Astrocyte (in vitro differentiated cells and primary cell): ENCODE data around the gene IQCB1. TPM values are rescaled to one million over a fixed set of nuclear protein-coding genes. Genes with fewer than 3 reads are reported as not detected.

Source experiments
- DNase-seq: peaks from one replicate; pipeline ENCODE4 v3.0.0-alpha.2; 2010; ENCODE audit warnings: low read depth
- FAIRE-seq: peaks from 2 replicates; lab custom pipeline; 2011; peaks lifted over from hg19 to GRCh38; lab: Jason Lieb, UNC
- H2AFZ ChIP-seq: 2 replicates; pipeline ENCODE4 v1.6.0; 2012; ENCODE audit warnings: low read depth, low read length, inconsistent platforms
- H3K27ac ChIP-seq: 2 replicates; pipeline ENCODE4 v1.5.1; 2011; ENCODE audit warnings: low read depth, low read length, inconsistent platforms
- H3K27me3 ChIP-seq: 2 replicates; pipeline ENCODE4 v1.6.0; 2011; ENCODE audit warnings: low read length, inconsistent platforms; ENCODE audit not compliant: insufficient read depth
- H3K36me3 ChIP-seq: 2 replicates; pipeline ENCODE4 v1.5.1; 2011; ENCODE audit warnings: low read length, inconsistent platforms; ENCODE audit not compliant: insufficient read depth
- H3K4me1 ChIP-seq: 2 replicates; pipeline ENCODE4 v1.5.1; 2011; ENCODE audit warnings: low read length, inconsistent platforms; ENCODE audit not compliant: insufficient read depth
- H3K4me2 ChIP-seq: 2 replicates; pipeline ENCODE4 v1.6.0; 2012; ENCODE audit warnings: low read length, inconsistent platforms
- H3K4me3 ChIP-seq: 2 replicates; pipeline ENCODE4 v1.5.1; 2011; ENCODE audit warnings: low read depth, mild to moderate bottlenecking, low read length, inconsistent platforms; ENCODE audit not compliant: insufficient read depth
- H3K79me2 ChIP-seq: 2 replicates; pipeline ENCODE4 v1.6.0; 2012; ENCODE audit warnings: mild to moderate bottlenecking, low read length, inconsistent platforms; ENCODE audit not compliant: insufficient read depth
- H3K9ac ChIP-seq: 2 replicates; pipeline ENCODE4 v1.6.0; 2012; ENCODE audit warnings: mild to moderate bottlenecking, low read length, inconsistent platforms
- H3K9me3 ChIP-seq: 2 replicates; pipeline ENCODE4 v1.5.1; 2012; ENCODE audit warnings: low read depth, mild to moderate bottlenecking, low read length, inconsistent platforms; ENCODE audit not compliant: insufficient read depth
- H4K20me1 ChIP-seq: 2 replicates; pipeline ENCODE4 v1.6.0; 2012; ENCODE audit warnings: low read length, inconsistent platforms; ENCODE audit not compliant: insufficient read depth
- H3K27ac Mint-ChIP-seq: one replicate; pipeline ENCODE4 v1.8.0; 2021; ENCODE audit warnings: mild to moderate bottlenecking, mixed read lengths; ENCODE audit not compliant: unreplicated experiment
- H3K27me3 Mint-ChIP-seq: one replicate; pipeline ENCODE4 v1.8.0; 2021; ENCODE audit warnings: low read depth, mixed read lengths; ENCODE audit not compliant: unreplicated experiment
- H3K36me3 Mint-ChIP-seq: one replicate; pipeline ENCODE4 v1.8.0; 2021; ENCODE audit warnings: low read depth, mixed read lengths; ENCODE audit not compliant: unreplicated experiment
- H3K4me1 Mint-ChIP-seq: one replicate; pipeline ENCODE4 v1.8.0; 2021; ENCODE audit warnings: low read depth, mixed read lengths; ENCODE audit not compliant: unreplicated experiment
- H3K4me3 Mint-ChIP-seq: one replicate; pipeline ENCODE4 v1.8.0; 2021; ENCODE audit warnings: mild to moderate bottlenecking, moderate library complexity, mixed read lengths; ENCODE audit not compliant: unreplicated experiment
- H3K9me3 Mint-ChIP-seq: one replicate; pipeline ENCODE4 v1.8.0; 2021; ENCODE audit warnings: mild to moderate bottlenecking, mixed read lengths; ENCODE audit not compliant: unreplicated experiment
- EZH2 ChIP-seq: IDR thresholded peaks from 2 replicates; pipeline ENCODE4 v1.6.1; 2012; ENCODE audit warnings: mild to moderate bottlenecking, low read length, inconsistent platforms; ENCODE audit not compliant: insufficient read depth
- total RNA-seq: library from RNA; stranded (reverse); gene quantifications from 2 replicates; pipeline ENCODE4 v1.2.1, GENCODE V29; 2021
- TF ChIP-seq, protein P1 (sequence below): IDR thresholded peaks from 2 replicates; pipeline ENCODE4 v1.5.1; 2011; ENCODE audit warnings: low read depth, mild to moderate bottlenecking, inconsistent platforms, low read length, moderate library complexity; ENCODE audit not compliant: insufficient read depth

Gene IQCB1
- total RNA-seq, 1 donor from 2014 or later: 13.8 TPM

DNA sequence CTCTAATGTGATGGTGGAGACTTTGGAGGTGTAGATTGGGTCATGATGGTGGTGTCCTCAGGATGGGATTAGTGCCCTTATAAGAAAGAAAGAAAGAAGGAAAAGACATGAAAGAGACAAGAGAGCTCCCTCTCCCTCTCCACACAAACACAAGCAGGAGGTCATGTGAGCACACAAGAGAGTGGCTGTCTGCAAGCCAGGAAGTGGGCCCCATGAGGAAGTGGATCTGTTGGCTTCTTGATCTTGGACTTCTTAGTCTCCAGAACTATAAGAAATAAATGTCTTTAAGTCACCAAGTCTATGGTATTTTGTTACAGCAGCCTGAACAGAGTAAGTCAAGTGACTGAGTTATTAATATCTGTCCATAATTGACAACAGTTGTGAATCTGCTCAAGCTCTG is 17.1 kb downstream of the IQCB1 start:
- H3K4me3 ChIP-seq: no peak overlapping the region
- H4K20me1 ChIP-seq: no peaks in the 10 kb centered on the region
- no peaks in the 10 kb centered on the region for H3K4me1 ChIP-seq
- H3K36me3 Mint-ChIP-seq: peaks cover 30% of the 10 kb centered on the region
- H3K9me3 Mint-ChIP-seq: peaks cover 4% of the 10 kb centered on the region
- no peaks in the 10 kb centered on the region for H3K27me3 Mint-ChIP-seq
- H3K4me3 Mint-ChIP-seq: no peak overlapping the region
- no peak overlapping the region for H3K4me2 ChIP-seq
- DNase-seq (no peak), FAIRE-seq (no peak)
- no peaks in the 10 kb centered on the region for H3K4me1 Mint-ChIP-seq
- H3K9me3 ChIP-seq: no peaks in the 10 kb centered on the region
- H3K9ac ChIP-seq: no peak overlapping the region
- H3K27ac Mint-ChIP-seq: no peak overlapping the region
- no peak overlapping the region for H3K27ac ChIP-seq
- no peak overlapping the region for H2AFZ ChIP-seq
- TF ChIP-seq EZH2: no peak
- TF ChIP-seq, protein P1, sequence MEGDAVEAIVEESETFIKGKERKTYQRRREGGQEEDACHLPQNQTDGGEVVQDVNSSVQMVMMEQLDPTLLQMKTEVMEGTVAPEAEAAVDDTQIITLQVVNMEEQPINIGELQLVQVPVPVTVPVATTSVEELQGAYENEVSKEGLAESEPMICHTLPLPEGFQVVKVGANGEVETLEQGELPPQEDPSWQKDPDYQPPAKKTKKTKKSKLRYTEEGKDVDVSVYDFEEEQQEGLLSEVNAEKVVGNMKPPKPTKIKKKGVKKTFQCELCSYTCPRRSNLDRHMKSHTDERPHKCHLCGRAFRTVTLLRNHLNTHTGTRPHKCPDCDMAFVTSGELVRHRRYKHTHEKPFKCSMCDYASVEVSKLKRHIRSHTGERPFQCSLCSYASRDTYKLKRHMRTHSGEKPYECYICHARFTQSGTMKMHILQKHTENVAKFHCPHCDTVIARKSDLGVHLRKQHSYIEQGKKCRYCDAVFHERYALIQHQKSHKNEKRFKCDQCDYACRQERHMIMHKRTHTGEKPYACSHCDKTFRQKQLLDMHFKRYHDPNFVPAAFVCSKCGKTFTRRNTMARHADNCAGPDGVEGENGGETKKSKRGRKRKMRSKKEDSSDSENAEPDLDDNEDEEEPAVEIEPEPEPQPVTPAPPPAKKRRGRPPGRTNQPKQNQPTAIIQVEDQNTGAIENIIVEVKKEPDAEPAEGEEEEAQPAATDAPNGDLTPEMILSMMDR: no peak
- H3K36me3 ChIP-seq: peaks cover 10% of the 10 kb centered on the region
- H3K27me3 ChIP-seq: no peaks in the 10 kb centered on the region
- H3K79me2 ChIP-seq: peaks cover 19% of the 10 kb centered on the region

DNA sequence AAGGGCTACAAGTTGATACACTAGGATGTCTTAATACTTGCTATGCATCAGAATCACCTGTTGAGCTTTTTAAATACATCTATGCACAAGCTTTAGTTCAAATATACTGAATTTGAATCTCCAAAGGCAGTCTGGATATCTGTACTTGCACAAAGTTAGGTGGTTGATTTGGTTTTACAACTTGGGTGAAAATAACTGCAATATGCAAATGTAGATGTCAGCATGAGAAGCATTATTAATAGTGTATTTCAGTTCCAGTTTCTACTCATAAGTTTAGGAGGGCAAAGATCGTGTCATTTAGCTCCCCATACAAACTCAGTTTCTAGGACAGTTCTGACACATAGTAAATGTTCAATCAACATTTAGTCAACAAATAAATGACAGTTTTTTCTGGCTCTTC is 25.6 kb downstream of the IQCB1 start:
- no peaks in the 10 kb centered on the region for H3K4me1 ChIP-seq
- Mint-ChIP-seq H3K4me1 (no peaks in the 10 kb centered on the region), H3K36me3 (peaks cover 5% of the 10 kb centered on the region), H3K4me3 (no peak overlapping the region), H3K9me3 (no peaks in the 10 kb centered on the region), H3K27ac (no peak overlapping the region), H3K27me3 (no peaks in the 10 kb centered on the region)
- no peaks in the 10 kb centered on the region for H3K79me2 ChIP-seq
- no peak overlapping the region for H3K4me3 ChIP-seq
- no peaks in the 10 kb centered on the region for H3K27me3 ChIP-seq
- FAIRE-seq (no peak), DNase-seq (no peak)
- no peak overlapping the region for H3K9ac ChIP-seq
- H3K36me3 ChIP-seq: peaks cover 2% of the 10 kb centered on the region
- no peaks in the 10 kb centered on the region for H3K9me3 ChIP-seq
- TF ChIP-seq, protein P1: no peak
- TF ChIP-seq EZH2: no peak
- no peak overlapping the region for H3K4me2 ChIP-seq
- H2AFZ ChIP-seq: no peak overlapping the region
- H4K20me1 ChIP-seq: peaks cover 3% of the 10 kb centered on the region
- no peak overlapping the region for H3K27ac ChIP-seq

DNA sequence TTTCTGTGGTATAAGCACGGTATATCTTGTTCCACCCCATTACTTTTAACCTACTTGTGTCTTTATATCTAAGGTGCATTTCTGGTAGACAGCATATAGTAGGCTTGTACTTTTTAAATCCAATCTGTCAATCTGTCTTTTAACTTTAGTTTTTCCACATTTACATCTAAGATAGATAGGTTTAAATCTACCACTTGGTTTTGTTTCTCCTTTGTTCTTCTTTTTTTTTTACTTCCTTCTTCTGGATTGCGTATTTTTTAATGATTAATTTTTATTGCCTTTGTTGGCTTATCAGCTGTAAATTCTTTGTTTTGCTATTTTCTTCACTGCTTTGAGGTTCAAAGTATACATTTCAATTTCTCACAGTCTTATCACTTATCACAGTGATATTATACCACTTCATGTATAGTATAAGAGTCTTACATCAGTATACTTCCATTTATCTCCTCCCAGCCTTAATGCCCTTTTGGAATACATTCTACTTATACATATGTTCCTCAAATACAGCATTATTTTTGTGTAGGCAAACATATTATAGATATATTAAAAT is 31.0 kb downstream of the IQCB1 start:
- H3K27me3 Mint-ChIP-seq: no peaks in the 10 kb centered on the region

More for the DNA sequence above, 31.0 kb downstream of the IQCB1 start:
- Histone ChIP-seq H3K9ac (no peak overlapping the region), H3K4me1 (no peaks in the 10 kb centered on the region), H3K27ac (no peak overlapping the region), H3K4me3 (no peak overlapping the region), H3K27me3 (no peaks in the 10 kb centered on the region), H3K4me2 (no peak overlapping the region), H2AFZ (no peak overlapping the region), H3K36me3 (peaks cover 5% of the 10 kb centered on the region), H3K79me2 (no peaks in the 10 kb centered on the region), H3K9me3 (no peaks in the 10 kb centered on the region), H4K20me1 (no peaks in the 10 kb centered on the region)
- Mint-ChIP-seq H3K36me3 (peaks cover 4% of the 10 kb centered on the region), H3K9me3 (no peaks in the 10 kb centered on the region), H3K27ac (no peak overlapping the region), H3K4me3 (no peak overlapping the region), H3K4me1 (no peaks in the 10 kb centered on the region)
- FAIRE-seq (no peak), DNase-seq (no peak)
- TF ChIP-seq EZH2: no peak
- TF ChIP-seq, protein P1: no peak
